Tibial nerve (tissue), 4 donors: ENCODE results near the gene INPP4B.

ENCODE experiments used
- CTCF ChIP-seq, 5 experiments: fragments of 200-600 bp in 3 of 5; fragments of 450-650 bp in 2 of 5; sonication (generic) in 3 of 5; IDR thresholded peaks; one replicate each; pipeline ENCODE4 v1.5.1; 2016 to 2019; ENCODE audit warnings: antibody characterized with exemption in 5 of 5, mild to moderate bottlenecking in 3 of 5, moderate library complexity in 2 of 5
- EP300 ChIP-seq, 2 donors: sonication (generic); formaldehyde crosslinking; IDR thresholded peaks; one replicate each; pipeline ENCODE4 v1.6.1; 2017; ENCODE audit warnings: antibody characterized with exemption in 2 of 2, mild to moderate bottlenecking in 1 of 2
- POLR2A ChIP-seq, 2 donors: fragments of 450-650 bp; IDR thresholded peaks; one replicate each; pipeline ENCODE4 v1.6.1; 2017; ENCODE audit warnings: antibody characterized with exemption in 2 of 2, mild to moderate bottlenecking in 2 of 2, moderate library complexity in 2 of 2

GRCh38 chr4:142267101-142267500, 579.0 kb downstream of the INPP4B start:
- TF ChIP-seq CTCF (IDR thresholded peaks at IDR 0.05) (no peak), POLR2A (IDR thresholded peaks at IDR 0.05) (no peak), EP300 (IDR thresholded peaks at IDR 0.05) (no peak)
